ENCODE data around the gene DTNB.
"Not testable (repeated sequence)": the region's sequence is repeated elsewhere in the genome, so short reads cannot be mapped to it uniquely, and the experiment has no call there.

The DTNB gene

DNA sequence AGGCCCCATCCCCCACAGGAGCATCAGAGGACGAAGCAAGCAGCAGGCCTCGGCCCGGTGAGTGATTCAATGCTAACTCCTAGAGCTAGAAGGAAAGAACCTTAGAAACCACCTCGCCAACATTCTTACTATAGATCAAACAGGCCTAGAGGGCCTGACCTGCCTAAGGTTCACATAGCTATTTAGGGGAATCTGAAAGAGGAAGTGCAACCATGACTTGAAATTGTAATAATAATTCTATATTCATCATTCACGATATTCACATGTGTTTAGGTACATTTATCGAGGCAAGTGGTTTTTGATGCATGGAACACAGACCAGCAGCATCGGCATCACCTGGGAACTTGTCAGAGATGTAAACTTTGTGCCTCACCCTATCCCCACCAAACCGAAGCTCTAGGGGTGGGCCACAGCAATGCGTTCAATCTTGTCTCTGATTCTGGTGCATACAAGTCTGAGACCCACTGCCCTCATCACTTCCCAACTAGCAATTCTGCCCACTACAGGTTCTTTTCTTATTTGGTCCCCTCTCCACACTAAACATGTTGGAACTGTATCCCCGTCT lies 253.6 kb downstream of the DTNB start:
- DNase-seq (ENCODE audit: low spot score in 2 of 2), result no peak
- Mint-ChIP-seq H3K9me3 (no peaks in the 10 kb centered on the region), H3K4me1 (peaks cover 13% of the 10 kb centered on the region), H3K27ac (peak overlapping the region; percentile 81), H3K4me3 (no peak overlapping the region), H3K36me3 (peaks cover 11% of the 10 kb centered on the region)
- ATAC-seq, result peak; percentile 67

GRCh38 chr2:25418944-25419677 lies 254.3 kb downstream of the DTNB start:
- H3K36me3 Mint-ChIP-seq, result peaks cover 11% of the 10 kb centered on the region
- H3K27ac Mint-ChIP-seq, result peak overlapping the region; percentile 65
- H3K9me3 Mint-ChIP-seq, result no peaks in the 10 kb centered on the region
- no peak for ATAC-seq
- peaks cover 13% of the 10 kb centered on the region for H3K4me1 Mint-ChIP-seq
- DNase-seq (ENCODE audit: low spot score in 2 of 2), result no peak
- H3K4me3 Mint-ChIP-seq, result no peak overlapping the region

DNA sequence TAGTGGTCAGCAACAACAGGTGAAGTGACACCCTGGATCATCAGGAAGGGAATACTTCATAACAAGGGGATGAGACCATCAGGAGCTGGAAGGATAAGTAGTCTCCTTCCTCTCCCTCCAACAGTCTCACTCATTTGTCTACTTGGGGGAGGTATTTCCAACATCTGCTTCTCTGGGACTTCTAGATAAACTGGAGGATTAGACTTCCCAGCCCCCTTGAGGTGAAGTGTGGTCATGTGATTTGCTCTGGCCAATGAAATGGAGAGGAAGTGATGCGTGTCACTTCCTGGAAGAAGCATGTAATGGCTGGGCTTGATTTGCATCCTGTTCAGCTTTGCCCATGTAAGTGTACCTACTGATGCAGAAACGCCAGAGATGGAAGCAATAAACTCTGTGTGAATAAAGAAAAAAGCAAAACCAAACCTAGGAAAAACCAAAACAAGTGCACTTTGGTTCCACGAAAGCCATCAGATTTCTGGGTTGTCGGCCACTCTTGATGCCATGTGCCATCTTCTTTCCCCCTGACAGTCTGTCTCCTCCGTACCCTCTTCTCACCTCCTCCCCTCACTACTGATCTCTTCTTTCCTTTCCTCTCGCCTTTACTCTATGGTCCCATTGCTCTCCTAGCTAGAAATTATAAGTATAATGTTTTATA lies 255.5 kb downstream of the DTNB start:
- ATAC-seq (no peak), DNase-seq (ENCODE audit: low spot score in 2 of 2) (no peak)
- Mint-ChIP-seq H3K36me3 (peaks cover 11% of the 10 kb centered on the region), H3K9me3 (no peaks in the 10 kb centered on the region), H3K4me3 (no peak overlapping the region), H3K4me1 (peaks cover 13% of the 10 kb centered on the region), H3K27ac (peak overlapping the region; percentile 4)

DNA sequence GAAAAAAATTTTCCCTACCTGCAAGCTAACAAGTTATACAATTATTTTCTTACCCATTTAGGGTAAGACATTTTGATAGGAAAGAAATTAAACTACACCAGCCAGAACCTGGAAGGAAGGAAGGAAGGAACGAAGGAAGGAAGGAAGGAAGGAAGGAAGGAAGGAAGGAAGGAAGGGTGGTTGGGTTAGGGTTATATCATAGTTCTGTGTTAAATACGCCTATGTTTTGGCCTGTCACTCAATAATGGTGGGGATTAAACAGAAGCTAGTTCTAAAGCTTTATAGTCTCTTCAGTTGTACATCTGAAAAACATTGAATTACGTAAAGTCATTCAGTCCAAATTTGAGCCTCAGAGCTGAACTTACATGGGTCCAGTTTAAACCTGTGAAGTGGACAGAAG lies 256.7 kb downstream of the DTNB start:
- ATAC-seq, result no peak
- Mint-ChIP-seq H3K36me3 (peaks cover 11% of the 10 kb centered on the region), H3K27ac (peak overlapping the region; percentile 27), H3K4me3 (no peak overlapping the region), H3K9me3 (no peaks in the 10 kb centered on the region), H3K4me1 (peaks cover 13% of the 10 kb centered on the region)
- DNase-seq (ENCODE audit: low spot score in 2 of 2), result no peak

GRCh38 chr2:25414781-25415180 lies 258.6 kb downstream of the DTNB start:
- ATAC-seq (no peak), DNase-seq (ENCODE audit: low spot score in 2 of 2) (no peak)
- Mint-ChIP-seq H3K36me3 (peaks cover 11% of the 10 kb centered on the region), H3K9me3 (no peaks in the 10 kb centered on the region), H3K4me3 (no peak overlapping the region), H3K4me1 (peaks cover 6% of the 10 kb centered on the region), H3K27ac (no peak overlapping the region)

- peaks cover 11% of the 10 kb centered on the region for H3K36me3 Mint-ChIP-seq
- H3K9me3 Mint-ChIP-seq; ATAC-seq; H3K4me3 Mint-ChIP-seq; H3K27ac Mint-ChIP-seq; DNase-seq (ENCODE audit: low spot score in 2 of 2); H3K4me1 Mint-ChIP-seq: not testable (repeated sequence)
These were observed 260.0 kb downstream of the DTNB start for GRCh38 chr2:25413409-25413808.

GRCh38 chr2:25411753-25412152 lies 261.6 kb downstream of the DTNB start:
- H3K4me1 Mint-ChIP-seq, result no peaks in the 10 kb centered on the region
- ATAC-seq, result no peak
- no peak overlapping the region for H3K4me3 Mint-ChIP-seq
- H3K9me3 Mint-ChIP-seq, result no peaks in the 10 kb centered on the region
- no peak overlapping the region for H3K27ac Mint-ChIP-seq
- no peak for DNase-seq (ENCODE audit: low spot score in 2 of 2)
- peaks cover 5% of the 10 kb centered on the region for H3K36me3 Mint-ChIP-seq

DNA sequence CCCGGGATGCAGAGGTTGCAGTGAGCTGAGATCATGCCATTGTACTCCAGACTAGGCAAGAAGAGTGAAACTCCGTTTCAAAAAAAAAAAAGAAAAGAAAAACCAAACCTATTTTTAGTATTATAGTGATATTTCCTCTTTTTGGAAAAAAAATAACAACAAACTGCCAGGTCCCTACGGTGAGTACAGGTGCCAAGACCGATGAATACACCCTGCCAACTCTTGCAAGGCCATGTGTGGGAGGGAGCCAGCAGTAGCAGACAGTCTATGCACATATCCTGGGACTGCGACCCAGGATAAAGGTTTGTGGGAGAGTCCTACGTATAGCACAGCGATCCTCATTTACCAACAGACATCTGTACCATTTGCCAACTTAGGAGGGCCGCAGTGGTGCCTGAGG lies 262.1 kb downstream of the DTNB start:
- Mint-ChIP-seq H3K27ac (no peak overlapping the region), H3K4me3 (no peak overlapping the region), H3K4me1 (no peaks in the 10 kb centered on the region), H3K9me3 (no peaks in the 10 kb centered on the region), H3K36me3 (peaks cover under 1% of the 10 kb centered on the region)
- DNase-seq (ENCODE audit: low spot score in 2 of 2), result no peak
- ATAC-seq, result no peak

- Mint-ChIP-seq H3K36me3 (no peaks in the 10 kb centered on the region), H3K4me3 (no peak overlapping the region), H3K9me3 (no peaks in the 10 kb centered on the region), H3K4me1 (no peaks in the 10 kb centered on the region), H3K27ac (no peak overlapping the region)
- no peak for DNase-seq (ENCODE audit: low spot score in 2 of 2)
- ATAC-seq, result no peak
These were observed 263.0 kb downstream of the DTNB start for GRCh38 chr2:25410370-25410769.

- Mint-ChIP-seq H3K9me3 (no peaks in the 10 kb centered on the region), H3K36me3 (no peaks in the 10 kb centered on the region), H3K4me1 (no peaks in the 10 kb centered on the region), H3K4me3 (no peak overlapping the region), H3K27ac (no peak overlapping the region)
- DNase-seq (ENCODE audit: low spot score in 2 of 2) (no peak), ATAC-seq (no peak)
These were observed 263.9 kb downstream of the DTNB start for GRCh38 chr2:25409468-25409867.

DNA sequence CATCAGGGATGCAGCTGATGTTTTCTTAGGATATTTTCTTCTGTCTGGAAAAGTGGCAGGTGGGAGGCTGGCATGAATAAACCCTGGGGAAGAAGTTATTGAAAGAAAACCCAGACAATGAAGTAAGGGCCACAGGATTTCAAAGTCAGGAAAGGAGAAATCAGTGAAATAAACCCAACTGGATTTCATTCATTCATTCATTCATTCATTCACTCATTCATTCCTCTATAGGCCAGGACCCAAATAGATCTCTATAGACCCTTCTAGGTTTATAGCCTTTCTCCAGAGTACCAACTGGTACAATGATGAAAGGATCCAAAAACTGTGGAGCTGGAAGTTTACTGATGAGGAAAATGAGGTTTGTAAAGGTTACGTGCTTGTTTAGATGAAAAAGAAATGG lies 264.3 kb downstream of the DTNB start:
- peak overlapping the region; percentile 64 for H3K27ac Mint-ChIP-seq
- H3K9me3 Mint-ChIP-seq, result no peaks in the 10 kb centered on the region
- no peak for DNase-seq (ENCODE audit: low spot score in 2 of 2)
- no peak overlapping the region for H3K4me3 Mint-ChIP-seq
- H3K4me1 Mint-ChIP-seq, result peaks cover 4% of the 10 kb centered on the region
- ATAC-seq, result no peak
- no peaks in the 10 kb centered on the region for H3K36me3 Mint-ChIP-seq

- Mint-ChIP-seq H3K27ac (no peak overlapping the region), H3K4me3 (no peak overlapping the region), H3K36me3 (no peaks in the 10 kb centered on the region), H3K4me1 (peaks cover 22% of the 10 kb centered on the region), H3K9me3 (no peaks in the 10 kb centered on the region)
- DNase-seq (ENCODE audit: low spot score in 2 of 2) (no peak), ATAC-seq (no peak)
These were observed 267.6 kb downstream of the DTNB start for GRCh38 chr2:25405611-25406295.

DNA sequence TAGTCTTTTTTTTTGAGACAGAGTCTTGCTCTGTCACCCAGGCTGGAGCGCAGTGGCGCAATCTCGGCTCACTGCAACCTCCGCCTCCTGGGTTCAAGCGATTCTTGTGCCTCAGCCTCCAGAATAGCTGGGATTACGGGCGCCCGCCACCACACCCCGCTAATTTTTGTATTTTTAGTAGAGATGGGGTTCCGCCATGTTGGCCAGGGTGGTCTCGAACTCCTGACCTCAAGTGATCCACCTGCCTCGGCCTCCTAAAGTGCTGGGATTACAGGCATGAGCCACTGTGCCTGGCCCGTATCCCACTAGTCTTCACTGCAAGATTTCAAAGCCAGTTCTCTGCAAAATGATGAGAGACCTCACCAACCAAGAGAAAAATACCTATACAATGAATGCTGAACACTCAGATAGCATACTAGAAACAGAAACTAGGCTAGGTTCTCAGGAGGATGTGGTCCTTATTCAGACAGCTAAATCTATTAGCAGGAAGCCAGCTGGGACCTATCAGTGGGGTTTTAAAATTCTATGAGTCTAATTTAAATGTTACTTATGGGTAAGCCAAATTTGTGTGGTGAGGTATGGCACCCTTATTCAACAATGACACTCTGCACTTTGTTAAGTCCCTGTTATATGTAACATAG lies 270.1 kb downstream of the DTNB start:
- Mint-ChIP-seq H3K4me1 (peaks cover 35% of the 10 kb centered on the region), H3K27ac (peak overlapping the region; percentile 68)
- not testable (repeated sequence) for H3K4me3 Mint-ChIP-seq; DNase-seq (ENCODE audit: low spot score in 2 of 2); H3K36me3 Mint-ChIP-seq; H3K9me3 Mint-ChIP-seq
- ATAC-seq, result peak; percentile 82

DNA sequence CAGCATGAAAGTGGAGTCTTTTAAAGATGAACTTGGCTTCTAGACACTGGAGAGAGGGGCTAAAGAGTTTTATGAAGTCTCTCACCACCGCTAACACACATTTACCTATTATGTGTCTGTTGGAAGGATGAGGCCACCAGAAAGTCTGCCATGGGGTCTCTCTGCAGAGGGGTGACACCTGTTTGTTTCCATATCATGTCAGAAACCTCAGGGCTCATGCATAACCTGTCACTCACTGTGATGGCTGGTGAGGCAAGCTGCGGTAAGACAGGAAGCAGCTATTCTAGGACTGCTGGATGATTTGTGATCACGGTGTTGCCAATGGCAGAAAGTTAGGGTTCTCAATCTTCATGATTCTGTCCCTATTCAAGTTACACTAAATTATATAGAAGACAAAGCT lies 270.9 kb downstream of the DTNB start:
- H3K4me3 Mint-ChIP-seq, result no peak overlapping the region
- no peaks in the 10 kb centered on the region for H3K36me3 Mint-ChIP-seq
- no peak overlapping the region for H3K27ac Mint-ChIP-seq
- DNase-seq (ENCODE audit: low spot score in 2 of 2) (no peak), ATAC-seq (peak; percentile 71)
- H3K4me1 Mint-ChIP-seq, result peaks cover 35% of the 10 kb centered on the region
- H3K9me3 Mint-ChIP-seq, result no peaks in the 10 kb centered on the region

DNA sequence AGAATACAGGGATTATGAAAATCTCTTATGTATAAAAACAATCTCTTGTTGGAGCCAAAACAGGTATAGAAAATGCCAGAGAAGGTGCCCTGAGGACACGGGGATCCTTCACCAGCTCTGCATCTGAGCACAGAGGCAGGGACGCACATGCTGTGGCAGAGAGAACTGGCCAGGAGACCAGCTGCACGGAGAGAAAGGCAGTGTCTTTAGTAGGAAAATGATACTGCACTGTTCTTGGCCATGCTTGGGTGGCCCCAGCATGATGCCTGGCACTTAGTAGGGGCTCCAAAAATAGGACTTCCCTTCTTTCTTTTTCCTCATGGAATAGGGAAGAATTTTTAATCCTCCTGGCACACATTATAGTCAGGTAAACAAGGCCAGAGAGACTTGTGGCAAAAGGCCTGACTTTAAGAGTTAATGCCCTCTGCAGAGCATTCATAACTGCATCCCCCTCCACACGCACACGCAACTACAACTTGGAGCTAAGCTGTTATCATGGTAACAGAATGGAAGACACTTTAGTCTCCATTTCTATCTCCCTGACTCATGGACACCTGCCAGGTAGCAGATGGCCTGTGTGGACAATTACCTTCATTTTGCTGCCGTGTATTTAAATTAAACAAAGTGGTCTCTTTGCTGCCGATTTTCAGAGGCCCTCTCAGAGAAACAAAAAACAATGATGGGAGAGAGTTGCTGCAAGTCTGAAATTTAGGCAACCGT lies 271.9 kb downstream of the DTNB start:
- H3K4me1 Mint-ChIP-seq, result peaks cover 35% of the 10 kb centered on the region
- no peak for ATAC-seq
- H3K4me3 Mint-ChIP-seq, result no peak overlapping the region
- no peak overlapping the region for H3K27ac Mint-ChIP-seq
- H3K9me3 Mint-ChIP-seq, result no peaks in the 10 kb centered on the region
- DNase-seq (ENCODE audit: low spot score in 2 of 2), result no peak
- no peaks in the 10 kb centered on the region for H3K36me3 Mint-ChIP-seq

All from stimulated activated effector memory CD8-positive, alpha-beta T cell treated with anti-CD3 and anti-CD28 coated beads, Interleukin-12 subunit alpha, Interleukin-12 subunit beta, amount 100 ng/mL, for 72 hours (primary cell).